HepG2 (cell line): Measurements from ENCODE around the gene TSKU. TPM values are rescaled to one million over a fixed set of nuclear protein-coding genes. Genes with fewer than 3 reads are reported as not detected.

ENCODE experiments used
- ATM ChIP-seq: fragments of 450-650 bp; IDR thresholded peaks from 2 replicates; pipeline ENCODE4 v1.7.1; 2017; ENCODE audit warnings: mild to moderate bottlenecking, borderline replicate concordance
- CEBPG ChIP-seq: IDR thresholded peaks from 2 replicates; pipeline ENCODE4 v1.6.1; 2016
- CHCHD3 ChIP-seq: sonication (generic); formaldehyde crosslinking; IDR thresholded peaks from 2 replicates; pipeline ENCODE4 v1.8.0; 2022; ENCODE audit warnings: mild to moderate bottlenecking, missing genetic modification reagents, moderate library complexity
- CREBL2 ChIP-seq: sonication (generic); formaldehyde crosslinking; IDR thresholded peaks from 2 replicates; pipeline ENCODE4 v1.8.1; 2023; ENCODE audit warnings: missing genetic modification reagents, mild to moderate bottlenecking, borderline replicate concordance
- EEA1 ChIP-seq: sonication (generic); formaldehyde crosslinking; IDR thresholded peaks from 2 replicates; pipeline ENCODE4 v1.5.1; 2020; ENCODE audit warnings: mild to moderate bottlenecking, missing genetic modification reagents, borderline replicate concordance
- ESRRA ChIP-seq: sonication (generic); formaldehyde crosslinking; IDR thresholded peaks from 2 replicates; pipeline ENCODE4 v1.5.1; 2020; ENCODE audit warnings: mild to moderate bottlenecking, low read depth, missing genetic modification reagents
- FOXK2 ChIP-seq: fragments of 450-650 bp; IDR thresholded peaks from 2 replicates; pipeline ENCODE4 v1.6.1; 2016
- FOXP1 ChIP-seq, 2 experiments: fragments of 450-650 bp in 1 of 2; IDR thresholded peaks; 2 replicates each; pipeline ENCODE4 v1.6.1; 2017 to 2018; ENCODE audit warnings: antibody characterized with exemption in 1 of 2
- HNRNPUL1 ChIP-seq: fragments of 200-400 bp; formaldehyde crosslinking; IDR thresholded peaks from 2 replicates; pipeline ENCODE4 v1.6.1; 2017; ENCODE audit warnings: low read depth, mild to moderate bottlenecking, low read length, moderate library complexity
- MED1 ChIP-seq: sonication (generic); formaldehyde crosslinking; IDR thresholded peaks from 2 replicates; pipeline ENCODE4 v1.4.0; 2020; ENCODE audit warnings: missing genetic modification reagents
- NCOA2 ChIP-seq: sonication (generic); formaldehyde crosslinking; IDR thresholded peaks from 2 replicates; pipeline ENCODE4 v1.8.0; 2022; ENCODE audit warnings: inconsistent platforms
- NFE2L1 ChIP-seq: sonication (generic); formaldehyde crosslinking; IDR thresholded peaks from 2 replicates; pipeline ENCODE4 v1.4.0; 2020; ENCODE audit warnings: missing genetic modification reagents, mild to moderate bottlenecking, borderline replicate concordance
- PCBP2 ChIP-seq: fragments of 200-400 bp; formaldehyde crosslinking; optimal IDR thresholded peaks from 2 replicates; pipeline ENCODE3; 2018; ENCODE audit warnings: low read length, low read depth; ENCODE audit not compliant: poor library complexity, severe bottlenecking
- PHF8 ChIP-seq: sonication (generic); formaldehyde crosslinking; IDR thresholded peaks from 2 replicates; pipeline ENCODE4 v1.5.0; 2020; ENCODE audit warnings: missing genetic modification reagents
- REPIN1 ChIP-seq: sonication (generic); formaldehyde crosslinking; IDR thresholded peaks from 2 replicates; pipeline ENCODE4 v1.8.0; 2022; ENCODE audit warnings: missing genetic modification reagents, low read depth, mild to moderate bottlenecking, borderline replicate concordance
- RNF219 ChIP-seq: sonication (generic); formaldehyde crosslinking; IDR thresholded peaks from 2 replicates; pipeline ENCODE4 v1.5.0; 2020; ENCODE audit warnings: mild to moderate bottlenecking, missing genetic modification reagents
- ZBTB8A ChIP-seq: sonication (generic); formaldehyde crosslinking; IDR thresholded peaks from 2 replicates; pipeline ENCODE4 v1.4.0; 2020; ENCODE audit warnings: mild to moderate bottlenecking, low read depth, missing genetic modification reagents, borderline replicate concordance
- ZFP41 ChIP-seq: sonication (generic); formaldehyde crosslinking; IDR thresholded peaks from 2 replicates; pipeline ENCODE4 v1.4.0; 2020; ENCODE audit warnings: mild to moderate bottlenecking, missing genetic modification reagents, borderline replicate concordance
- ZKSCAN1 ChIP-seq: fragments of 150-350 bp; IDR thresholded peaks from 2 replicates; pipeline ENCODE4 v1.6.1; 2014; ENCODE audit warnings: low read length
- ZNF512 ChIP-seq: sonication (generic); formaldehyde crosslinking; IDR thresholded peaks from 2 replicates; pipeline ENCODE4 v1.4.0; 2020; ENCODE audit warnings: mild to moderate bottlenecking, missing genetic modification reagents
- ZNF691 ChIP-seq: sonication (generic); formaldehyde crosslinking; IDR thresholded peaks from 2 replicates; pipeline ENCODE4 v1.4.0; 2020; ENCODE audit warnings: missing genetic modification reagents, low read depth, mild to moderate bottlenecking, borderline replicate concordance
- ZNF724P ChIP-seq: sonication (generic); formaldehyde crosslinking; IDR thresholded peaks from 2 replicates; pipeline ENCODE4 v1.8.0; 2022; ENCODE audit warnings: missing genetic modification reagents, borderline replicate concordance
- ZNF761 ChIP-seq: sonication (generic); formaldehyde crosslinking; conservative IDR thresholded peaks from 2 replicates; pipeline ENCODE4 v1.4.0; 2020; ENCODE audit warnings: mild to moderate bottlenecking, missing genetic modification reagents
- polyA plus RNA-seq, 8 experiments: library from polyadenylated mRNA; depleted of rRNA in 3 of 8; stranded (reverse) in 7 of 8; unstranded in 1 of 8; fragments of >200 nt; fragmentation: Illumina TruSeq in 4 of 8; extraction: Trizol in 4 of 8; gene quantifications; 2 replicates each; pipeline versions ENCODE4 v1.2.1 to v1.2.3, GENCODE V29; 2011 to 2016; ENCODE audit warnings: low read depth in 4 of 8, missing spikeins in 1 of 8, mixed read lengths in 1 of 8; ENCODE audit not compliant: insufficient read depth in 1 of 8
- total RNA-seq, 5 experiments: library from RNA; depleted of rRNA; stranded (reverse); fragments of >200 nt; fragmentation: Illumina TruSeq; extraction: Trizol; gene quantifications; 2 replicates each; pipeline ENCODE4 v1.2.3, GENCODE V29; 2016; ENCODE audit warnings: low read depth in 1 of 5
- TF ChIP-seq, protein P1 (sequence below): IDR thresholded peaks from 2 replicates; pipeline ENCODE4 v1.6.1; 2016; ENCODE audit warnings: control low read depth
- TF ChIP-seq, protein P2 (sequence below): sonication (generic); formaldehyde crosslinking; IDR thresholded peaks from 2 replicates; pipeline ENCODE4 v1.4.0; 2020; ENCODE audit warnings: missing genetic modification reagents

Gene TSKU
- total and polyA plus RNA-seq, 2 of the 13 experiments (the other 11 are each of a cell fraction or from before 2014, with no cell fraction given), result 20.3 to 21.4 TPM

DNA sequence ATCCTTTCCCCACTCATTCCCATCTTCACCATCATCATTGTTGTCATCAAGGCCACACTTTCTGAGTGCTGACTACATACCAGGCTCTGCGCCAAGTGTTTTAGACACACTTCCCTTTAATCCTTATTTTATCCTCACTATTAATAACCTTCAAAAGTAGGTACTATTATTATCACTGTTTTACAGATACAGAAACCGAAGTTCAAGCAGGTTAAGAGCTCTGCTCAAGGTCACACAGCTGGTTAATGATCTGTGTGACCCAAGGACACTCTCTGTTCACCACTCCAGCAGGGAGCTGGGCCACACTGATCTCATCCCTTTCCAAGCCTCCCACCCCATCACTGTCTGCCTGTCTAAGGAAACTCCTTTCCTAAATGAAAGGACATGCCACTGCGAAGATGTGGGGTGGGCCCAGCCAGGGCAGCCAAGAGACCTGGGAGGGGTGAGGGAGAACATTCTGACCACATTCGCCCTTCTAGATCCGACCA is 17.2 kb upstream of the TSKU start (continued):
- TF ChIP-seq ZNF691, result no peak
- no peak for TF ChIP-seq EEA1 (CRISPR knock-in tag)
- TF ChIP-seq FOXP1 (IDR thresholded peaks at IDR 0.05), result no peak
- TF ChIP-seq FOXP1 (CRISPR knock-in tag; IDR thresholded peaks at IDR 0.05), result no peak
- no peak for TF ChIP-seq CHCHD3 (CRISPR knock-in tag)
- TF ChIP-seq HNRNPUL1, result no peak
- TF ChIP-seq PHF8, result no peak
- no peak for TF ChIP-seq ZNF724P
- TF ChIP-seq ZNF761 (CRISPR knock-in tag), result no peak
- peak; percentile 95 for TF ChIP-seq REPIN1
- TF ChIP-seq CREBL2 (CRISPR knock-in tag), result no peak
- TF ChIP-seq, protein P1, sequence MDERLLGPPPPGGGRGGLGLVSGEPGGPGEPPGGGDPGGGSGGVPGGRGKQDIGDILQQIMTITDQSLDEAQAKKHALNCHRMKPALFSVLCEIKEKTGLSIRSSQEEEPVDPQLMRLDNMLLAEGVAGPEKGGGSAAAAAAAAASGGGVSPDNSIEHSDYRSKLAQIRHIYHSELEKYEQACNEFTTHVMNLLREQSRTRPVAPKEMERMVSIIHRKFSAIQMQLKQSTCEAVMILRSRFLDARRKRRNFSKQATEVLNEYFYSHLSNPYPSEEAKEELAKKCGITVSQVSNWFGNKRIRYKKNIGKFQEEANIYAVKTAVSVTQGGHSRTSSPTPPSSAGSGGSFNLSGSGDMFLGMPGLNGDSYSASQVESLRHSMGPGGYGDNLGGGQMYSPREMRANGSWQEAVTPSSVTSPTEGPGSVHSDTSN (CRISPR knock-in tag), result no peak
- TF ChIP-seq NFE2L1, result no peak
- no peak for TF ChIP-seq ZBTB8A (CRISPR knock-in tag)
- TF ChIP-seq ZFP41, result no peak
- TF ChIP-seq, protein P2, sequence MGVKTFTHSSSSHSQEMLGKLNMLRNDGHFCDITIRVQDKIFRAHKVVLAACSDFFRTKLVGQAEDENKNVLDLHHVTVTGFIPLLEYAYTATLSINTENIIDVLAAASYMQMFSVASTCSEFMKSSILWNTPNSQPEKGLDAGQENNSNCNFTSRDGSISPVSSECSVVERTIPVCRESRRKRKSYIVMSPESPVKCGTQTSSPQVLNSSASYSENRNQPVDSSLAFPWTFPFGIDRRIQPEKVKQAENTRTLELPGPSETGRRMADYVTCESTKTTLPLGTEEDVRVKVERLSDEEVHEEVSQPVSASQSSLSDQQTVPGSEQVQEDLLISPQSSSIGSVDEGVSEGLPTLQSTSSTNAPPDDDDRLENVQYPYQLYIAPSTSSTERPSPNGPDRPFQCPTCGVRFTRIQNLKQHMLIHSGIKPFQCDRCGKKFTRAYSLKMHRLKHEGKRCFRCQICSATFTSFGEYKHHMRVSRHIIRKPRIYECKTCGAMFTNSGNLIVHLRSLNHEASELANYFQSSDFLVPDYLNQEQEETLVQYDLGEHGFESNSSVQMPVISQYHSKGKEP (CRISPR knock-in tag), result no peak
- no peak for TF ChIP-seq FOXK2
- no peak for TF ChIP-seq ZNF512 (CRISPR knock-in tag)
- TF ChIP-seq CEBPG, result no peak
- TF ChIP-seq NCOA2 (CRISPR knock-in tag), result no peak
- TF ChIP-seq MED1, result 0 out of 2 replicates have a peak, but pooled peaks have one; percentile 55
- no peak for TF ChIP-seq ATM
- no peak for TF ChIP-seq RNF219
- no peak for TF ChIP-seq PCBP2
- TF ChIP-seq ZKSCAN1, result no peak
- peak; percentile 95 for TF ChIP-seq ESRRA
